HG03097 (cell line): ENCODE measurements around the gene RAB7A.

Source experiments
- ATAC-seq: cut with Tn5 transposase; IDR thresholded peaks from one replicate; pipeline ENCODE4 v1.9.1; 2021; ENCODE audit not compliant: unreplicated experiment, low FRiP score

Gene RAB7A

GRCh38 chr3:128847666-128848370 is 121.8 kb downstream of the RAB7A start:
- no peak for ATAC-seq

- no peak for ATAC-seq
These were observed 123.0 kb downstream of the RAB7A start for GRCh38 chr3:128848936-128849335.

- no peak for ATAC-seq
These were observed 124.0 kb downstream of the RAB7A start for GRCh38 chr3:128849911-128850455.

- ATAC-seq, result no peak
These were observed 124.6 kb downstream of the RAB7A start for GRCh38 chr3:128850544-128850943.

- no peak for ATAC-seq
These were observed 125.6 kb downstream of the RAB7A start for GRCh38 chr3:128851601-128852000.

- no peak for ATAC-seq
These were observed 127.8 kb downstream of the RAB7A start for GRCh38 chr3:128853826-128854225.

- no peak for ATAC-seq
These were observed 128.5 kb downstream of the RAB7A start for GRCh38 chr3:128854475-128854874.

GRCh38 chr3:128855569-128855968 is 129.6 kb downstream of the RAB7A start:
- ATAC-seq, result no peak

- ATAC-seq, result no peak
These were observed 132.2 kb downstream of the RAB7A start for GRCh38 chr3:128858167-128858566.

- no peak for ATAC-seq
These were observed 133.6 kb downstream of the RAB7A start for GRCh38 chr3:128859630-128860029.

GRCh38 chr3:128861491-128861890 is 135.5 kb downstream of the RAB7A start:
- no peak for ATAC-seq

GRCh38 chr3:128863560-128863959 is 137.6 kb downstream of the RAB7A start:
- ATAC-seq, result no peak
